Osteoblast (primary cell): ENCODE results near the gene DOCK10. TPM values are rescaled to one million over a fixed set of nuclear protein-coding genes. Genes with fewer than 3 reads are reported as not detected.

Experiments used
- DNase-seq: peaks from one replicate; pipeline ENCODE4 v3.0.0; 2011; ENCODE audit warnings: low spot score, mixed read lengths; ENCODE audit not compliant: insufficient read length; ENCODE audit errors: missing footprints
- H2AFZ ChIP-seq: 2 replicates; pipeline ENCODE4 v1.6.0; 2011; ENCODE audit warnings: mild to moderate bottlenecking, low read length
- H3K27ac ChIP-seq: 2 replicates; pipeline ENCODE4 v1.5.1; 2011; ENCODE audit warnings: mild to moderate bottlenecking, low read depth, low read length, moderate library complexity
- H3K27me3 ChIP-seq: 2 replicates; pipeline ENCODE4 v1.6.0; 2012; ENCODE audit warnings: mild to moderate bottlenecking, control low read depth, inconsistent platforms, low read length, moderate library complexity; ENCODE audit not compliant: insufficient read depth
- H3K36me3 ChIP-seq: 2 replicates; pipeline ENCODE4 v1.5.1; 2011; ENCODE audit warnings: mild to moderate bottlenecking, low read length, control low read depth, moderate library complexity; ENCODE audit not compliant: insufficient read depth
- H3K4me1 ChIP-seq: 2 replicates; pipeline ENCODE4 v1.5.1; 2011; ENCODE audit warnings: mild to moderate bottlenecking, low read length, control low read depth, moderate library complexity; ENCODE audit not compliant: insufficient read depth
- H3K4me2 ChIP-seq: 2 replicates; pipeline ENCODE4 v1.6.0; 2011; ENCODE audit warnings: mild to moderate bottlenecking, low read length; ENCODE audit not compliant: insufficient read depth
- H3K4me3 ChIP-seq: fragments of 200-600 bp; sonication (generic); 3 replicates; pipeline ENCODE4 v1.5.1; 2012; ENCODE audit warnings: mild to moderate bottlenecking, low read length, inconsistent platforms; ENCODE audit not compliant: insufficient read depth
- H3K79me2 ChIP-seq: 2 replicates; pipeline ENCODE4 v1.6.0; 2012; ENCODE audit warnings: mild to moderate bottlenecking, low read length, control low read depth, inconsistent platforms; ENCODE audit not compliant: insufficient read depth
- H3K9me3 ChIP-seq: 2 replicates; pipeline ENCODE4 v1.5.1; 2011; ENCODE audit warnings: low read depth, low read length, control low read depth
- H4K20me1 ChIP-seq: 2 replicates; pipeline ENCODE4 v1.6.0; 2012; ENCODE audit warnings: mild to moderate bottlenecking, low read length, control low read depth; ENCODE audit not compliant: insufficient read depth
- CTCF ChIP-seq: IDR thresholded peaks from 2 replicates; pipeline ENCODE4 v1.5.1; 2011; ENCODE audit warnings: mild to moderate bottlenecking, low read depth, low read length, moderate library complexity; ENCODE audit errors: extremely low read depth
- total RNA-seq: library from RNA; depleted of rRNA; stranded (reverse); fragments of >200 nt; gene quantifications from 2 replicates; pipeline ENCODE4 v1.2.3, GENCODE V29; 2012

DOCK10 gene
- total RNA-seq, 1 donor, result 33.3 TPM

DNA sequence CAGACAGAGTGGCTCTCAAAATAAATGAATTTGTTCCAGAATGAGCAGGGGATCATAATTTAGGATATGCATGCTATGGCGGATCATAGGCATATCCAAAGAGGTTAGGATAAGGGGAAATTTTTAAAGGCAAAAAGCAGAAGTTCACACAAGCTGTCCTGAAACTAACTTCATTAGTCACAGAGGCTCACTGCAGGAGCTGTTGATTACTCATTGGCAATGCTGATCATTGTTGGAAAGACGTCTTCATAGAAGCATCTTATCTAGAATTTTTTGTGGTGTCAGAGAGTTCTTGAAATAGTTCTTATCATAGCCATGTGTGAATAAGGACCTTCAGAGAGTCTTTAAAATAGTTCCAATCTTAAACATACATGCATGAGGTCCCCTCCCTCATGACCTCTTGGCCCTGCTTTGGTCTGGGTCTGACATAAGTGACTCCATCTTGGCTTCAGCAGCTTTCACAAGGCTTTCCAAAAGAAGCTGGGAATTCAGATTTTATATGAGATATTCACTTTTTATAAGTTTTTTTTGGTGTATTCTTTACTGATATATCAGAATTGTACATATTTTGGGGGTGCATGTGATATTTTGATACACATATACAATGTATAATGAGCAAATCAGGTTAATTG lies 318.6 kb downstream of the DOCK10 start:
- no peaks in the 10 kb centered on the region for H3K9me3 ChIP-seq
- no peaks in the 10 kb centered on the region for H4K20me1 ChIP-seq
- H3K4me1 ChIP-seq, result peaks cover 4% of the 10 kb centered on the region
- H3K27me3 ChIP-seq, result no peaks in the 10 kb centered on the region
- H3K27ac ChIP-seq, result no peak overlapping the region
- DNase-seq, result no peak
- no peak for TF ChIP-seq CTCF
- no peaks in the 10 kb centered on the region for H3K36me3 ChIP-seq
- no peak overlapping the region for H2AFZ ChIP-seq
- H3K4me2 ChIP-seq, result no peak overlapping the region
- H3K4me3 ChIP-seq, result no peak overlapping the region
- H3K79me2 ChIP-seq, result no peaks in the 10 kb centered on the region

GRCh38 chr2:224722770-224723169 lies 319.5 kb downstream of the DOCK10 start:
- H4K20me1 ChIP-seq, result no peaks in the 10 kb centered on the region
- no peak for TF ChIP-seq CTCF
- no peak overlapping the region for H3K4me2 ChIP-seq
- no peak for DNase-seq
- H3K27ac ChIP-seq, result no peak overlapping the region
- H3K9me3 ChIP-seq, result no peaks in the 10 kb centered on the region
- no peak overlapping the region for H3K4me3 ChIP-seq
- H2AFZ ChIP-seq, result no peak overlapping the region
- H3K36me3 ChIP-seq, result no peaks in the 10 kb centered on the region
- H3K4me1 ChIP-seq, result peaks cover 4% of the 10 kb centered on the region
- H3K79me2 ChIP-seq, result no peaks in the 10 kb centered on the region
- no peaks in the 10 kb centered on the region for H3K27me3 ChIP-seq

GRCh38 chr2:224722250-224722649 lies 320.0 kb downstream of the DOCK10 start:
- TF ChIP-seq CTCF, result no peak
- H3K4me1 ChIP-seq, result peaks cover 4% of the 10 kb centered on the region
- no peaks in the 10 kb centered on the region for H4K20me1 ChIP-seq
- H3K27me3 ChIP-seq, result no peaks in the 10 kb centered on the region
- H3K4me2 ChIP-seq, result no peak overlapping the region
- no peak overlapping the region for H3K4me3 ChIP-seq
- H3K36me3 ChIP-seq, result no peaks in the 10 kb centered on the region
- H2AFZ ChIP-seq, result no peak overlapping the region
- no peaks in the 10 kb centered on the region for H3K9me3 ChIP-seq
- peak; percentile 73 for DNase-seq
- H3K27ac ChIP-seq, result no peak overlapping the region
- no peaks in the 10 kb centered on the region for H3K79me2 ChIP-seq

DNA sequence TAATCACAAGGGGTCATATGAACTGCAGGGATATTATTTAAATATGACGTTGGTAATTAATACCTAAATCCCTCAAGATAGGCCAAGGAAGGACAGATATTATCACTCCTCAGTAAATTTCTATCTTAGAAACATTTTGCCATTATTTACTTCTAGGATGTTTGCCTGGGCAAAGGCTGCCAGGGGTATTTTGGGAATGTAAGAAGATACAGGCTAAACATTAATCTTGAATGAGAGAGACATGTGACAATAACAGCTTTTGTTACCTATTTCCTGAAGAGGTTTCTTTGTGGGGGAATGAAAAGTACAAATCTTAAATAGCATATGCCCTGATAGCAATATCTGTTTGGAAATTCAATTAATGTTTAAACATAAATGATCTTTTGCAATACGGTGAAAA lies 325.3 kb downstream of the DOCK10 start:
- H3K79me2 ChIP-seq, result no peaks in the 10 kb centered on the region
- no peak overlapping the region for H2AFZ ChIP-seq
- no peaks in the 10 kb centered on the region for H3K9me3 ChIP-seq
- TF ChIP-seq CTCF, result no peak
- H3K27me3 ChIP-seq, result no peaks in the 10 kb centered on the region
- H3K4me1 ChIP-seq, result no peaks in the 10 kb centered on the region
- no peaks in the 10 kb centered on the region for H4K20me1 ChIP-seq
- no peak overlapping the region for H3K27ac ChIP-seq
- no peak overlapping the region for H3K4me2 ChIP-seq
- H3K36me3 ChIP-seq, result no peaks in the 10 kb centered on the region
- DNase-seq, result no peak
- no peak overlapping the region for H3K4me3 ChIP-seq
